DND-41 (cell line): Measurements from ENCODE around the gene FRAT1.
A peak's percentile ranks its signal among the peaks of the same experiment; 100 is the strongest.

Source experiments
- ATAC-seq: fragments of 200-7000 bp; cut with Tn5 transposase; 3 replicates; pipeline ENCODE4 v1.9.1; 2021; ENCODE audit warnings: low read depth; ENCODE audit not compliant: insufficient read depth
- DNase-seq: peaks from one replicate; pipeline ENCODE4 v3.0.0-alpha.2; 2020
- H2AFZ ChIP-seq: 2 replicates; pipeline ENCODE4 v1.6.0; 2012; ENCODE audit warnings: low read depth, low read length
- H3K27ac ChIP-seq: 2 replicates; pipeline ENCODE4 v1.5.1; 2012; ENCODE audit warnings: low read length, inconsistent platforms
- H3K27me3 ChIP-seq: fragments of 200-600 bp; sonication (generic); 2 replicates; pipeline ENCODE4 v1.6.0; 2012; ENCODE audit warnings: low read length, mild to moderate bottlenecking, inconsistent platforms; ENCODE audit not compliant: insufficient read depth, poor library complexity
- H3K36me3 ChIP-seq: 2 replicates; pipeline ENCODE4 v1.5.1; 2012; ENCODE audit warnings: low read length, inconsistent platforms; ENCODE audit not compliant: insufficient read depth
- H3K4me1 ChIP-seq: 2 replicates; pipeline ENCODE4 v1.5.1; 2012; ENCODE audit warnings: mild to moderate bottlenecking, low read length; ENCODE audit not compliant: insufficient read depth
- H3K4me2 ChIP-seq: 2 replicates; pipeline ENCODE4 v1.6.0; 2012; ENCODE audit warnings: mild to moderate bottlenecking, moderate library complexity, low read length, inconsistent platforms; ENCODE audit not compliant: insufficient read depth
- H3K4me3 ChIP-seq, 2 experiments: fragments of 200-600 bp in 1 of 2; shearing (Covaris generic) in 1 of 2; 2 replicates each; pipeline ENCODE4 v1.5.1; 2012 to 2016; ENCODE audit warnings: inconsistent platforms in 2 of 2, low read length in 2 of 2, mild to moderate bottlenecking in 2 of 2, low read depth in 1 of 2, moderate library complexity in 1 of 2
- H3K79me2 ChIP-seq: 2 replicates; pipeline ENCODE4 v1.6.0; 2012; ENCODE audit warnings: low read length, inconsistent platforms; ENCODE audit not compliant: insufficient read depth
- H3K9ac ChIP-seq: 2 replicates; pipeline ENCODE4 v1.6.0; 2012; ENCODE audit warnings: low read depth, mild to moderate bottlenecking, inconsistent platforms, low read length, moderate library complexity
- H3K9me3 ChIP-seq: 2 replicates; pipeline ENCODE4 v1.5.1; 2012; ENCODE audit warnings: low read length, moderate library complexity, mild to moderate bottlenecking, inconsistent platforms; ENCODE audit not compliant: insufficient read depth, severe bottlenecking
- H4K20me1 ChIP-seq: 2 replicates; pipeline ENCODE4 v1.6.0; 2012; ENCODE audit warnings: low read length; ENCODE audit not compliant: insufficient read depth
- EZH2 ChIP-seq: IDR thresholded peaks from 3 replicates; pipeline ENCODE4 v1.6.1; 2012; ENCODE audit warnings: borderline replicate concordance, low read depth, mild to moderate bottlenecking, moderate library complexity, low read length, inconsistent platforms; ENCODE audit not compliant: severe bottlenecking
- TF ChIP-seq, protein P1 (sequence below): IDR thresholded peaks from 2 replicates; pipeline ENCODE4 v1.5.1; 2012; ENCODE audit warnings: borderline replicate concordance, low read length, moderate library complexity, mild to moderate bottlenecking; ENCODE audit not compliant: poor library complexity, severe bottlenecking; ENCODE audit errors: extremely low read depth

Gene FRAT1

DNA sequence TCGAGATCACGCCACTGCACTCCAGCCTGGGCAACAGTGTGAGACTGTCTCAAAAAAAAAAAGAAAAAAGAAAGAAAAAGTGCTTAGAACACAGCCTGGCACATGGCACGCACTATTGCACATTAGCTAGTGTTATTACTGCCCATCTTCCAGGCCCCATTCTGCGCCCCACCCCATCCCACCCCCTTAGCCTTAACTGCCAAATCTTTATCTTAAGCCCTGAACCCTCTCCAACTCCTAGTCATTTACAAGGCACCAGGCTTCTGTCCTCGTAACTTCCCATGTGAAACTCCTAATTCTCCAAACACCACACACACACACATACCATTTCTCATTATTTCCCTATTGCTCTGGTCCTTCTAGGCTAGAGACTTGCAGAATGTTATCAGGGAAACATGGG, 10.7 kb downstream of the FRAT1 start:
- TF ChIP-seq, protein P1, sequence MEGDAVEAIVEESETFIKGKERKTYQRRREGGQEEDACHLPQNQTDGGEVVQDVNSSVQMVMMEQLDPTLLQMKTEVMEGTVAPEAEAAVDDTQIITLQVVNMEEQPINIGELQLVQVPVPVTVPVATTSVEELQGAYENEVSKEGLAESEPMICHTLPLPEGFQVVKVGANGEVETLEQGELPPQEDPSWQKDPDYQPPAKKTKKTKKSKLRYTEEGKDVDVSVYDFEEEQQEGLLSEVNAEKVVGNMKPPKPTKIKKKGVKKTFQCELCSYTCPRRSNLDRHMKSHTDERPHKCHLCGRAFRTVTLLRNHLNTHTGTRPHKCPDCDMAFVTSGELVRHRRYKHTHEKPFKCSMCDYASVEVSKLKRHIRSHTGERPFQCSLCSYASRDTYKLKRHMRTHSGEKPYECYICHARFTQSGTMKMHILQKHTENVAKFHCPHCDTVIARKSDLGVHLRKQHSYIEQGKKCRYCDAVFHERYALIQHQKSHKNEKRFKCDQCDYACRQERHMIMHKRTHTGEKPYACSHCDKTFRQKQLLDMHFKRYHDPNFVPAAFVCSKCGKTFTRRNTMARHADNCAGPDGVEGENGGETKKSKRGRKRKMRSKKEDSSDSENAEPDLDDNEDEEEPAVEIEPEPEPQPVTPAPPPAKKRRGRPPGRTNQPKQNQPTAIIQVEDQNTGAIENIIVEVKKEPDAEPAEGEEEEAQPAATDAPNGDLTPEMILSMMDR = no peak
- TF ChIP-seq EZH2 = no peak
- H3K4me3 ChIP-seq = no peak overlapping the region
- H3K79me2 ChIP-seq = peaks cover 30% of the 10 kb centered on the region
- H3K27me3 ChIP-seq = no peaks in the 10 kb centered on the region
- H3K9me3 ChIP-seq = no peaks in the 10 kb centered on the region
- no peak overlapping the region for H3K27ac ChIP-seq
- ATAC-seq (no peak), DNase-seq (no peak)
- H3K4me1 ChIP-seq = peaks cover 28% of the 10 kb centered on the region
- no peak overlapping the region for H2AFZ ChIP-seq
- H4K20me1 ChIP-seq = peaks cover 35% of the 10 kb centered on the region
- H3K36me3 ChIP-seq = peaks cover 11% of the 10 kb centered on the region
- no peak overlapping the region for H3K4me2 ChIP-seq
- no peak overlapping the region for H3K9ac ChIP-seq

DNA sequence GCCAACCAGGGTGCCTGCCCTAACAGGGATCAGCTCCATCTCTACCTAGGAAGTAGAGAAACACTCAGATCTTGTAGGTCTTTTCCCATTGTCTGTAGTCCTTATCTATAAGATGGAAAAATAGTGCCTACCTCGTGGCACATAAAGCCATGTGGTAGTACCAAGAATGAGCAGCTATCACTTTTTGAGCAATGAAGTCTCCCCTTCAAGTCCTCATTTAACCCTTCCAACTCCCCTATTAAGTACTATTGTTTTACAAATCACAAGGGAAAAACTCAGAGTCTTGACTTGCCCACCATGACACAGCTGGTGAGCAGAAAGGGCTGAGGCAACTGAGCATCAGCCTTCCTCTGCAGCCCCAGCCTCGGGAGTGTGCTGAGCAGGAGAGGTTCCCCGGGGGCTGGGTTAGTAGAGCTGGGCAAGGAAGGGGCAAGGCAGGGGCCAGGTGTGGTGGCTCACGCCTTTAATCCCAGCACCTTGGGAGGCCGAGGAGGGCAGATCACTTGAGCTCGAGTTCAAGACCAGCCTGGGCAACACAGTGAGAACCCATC, 12.2 kb downstream of the FRAT1 start:
- H3K79me2 ChIP-seq = peaks cover 30% of the 10 kb centered on the region
- no peak overlapping the region for H3K27ac ChIP-seq
- H3K9ac ChIP-seq = no peak overlapping the region
- H2AFZ ChIP-seq = no peak overlapping the region
- H3K9me3 ChIP-seq = no peaks in the 10 kb centered on the region
- DNase-seq (no peak), ATAC-seq (no peak)
- peaks cover 11% of the 10 kb centered on the region for H3K36me3 ChIP-seq
- no peak for TF ChIP-seq EZH2
- TF ChIP-seq, protein P1 = no peak
- peaks cover 35% of the 10 kb centered on the region for H4K20me1 ChIP-seq
- H3K4me3 ChIP-seq = no peak overlapping the region
- peaks cover 35% of the 10 kb centered on the region for H3K4me1 ChIP-seq
- H3K4me2 ChIP-seq = no peak overlapping the region
- no peaks in the 10 kb centered on the region for H3K27me3 ChIP-seq

DNA sequence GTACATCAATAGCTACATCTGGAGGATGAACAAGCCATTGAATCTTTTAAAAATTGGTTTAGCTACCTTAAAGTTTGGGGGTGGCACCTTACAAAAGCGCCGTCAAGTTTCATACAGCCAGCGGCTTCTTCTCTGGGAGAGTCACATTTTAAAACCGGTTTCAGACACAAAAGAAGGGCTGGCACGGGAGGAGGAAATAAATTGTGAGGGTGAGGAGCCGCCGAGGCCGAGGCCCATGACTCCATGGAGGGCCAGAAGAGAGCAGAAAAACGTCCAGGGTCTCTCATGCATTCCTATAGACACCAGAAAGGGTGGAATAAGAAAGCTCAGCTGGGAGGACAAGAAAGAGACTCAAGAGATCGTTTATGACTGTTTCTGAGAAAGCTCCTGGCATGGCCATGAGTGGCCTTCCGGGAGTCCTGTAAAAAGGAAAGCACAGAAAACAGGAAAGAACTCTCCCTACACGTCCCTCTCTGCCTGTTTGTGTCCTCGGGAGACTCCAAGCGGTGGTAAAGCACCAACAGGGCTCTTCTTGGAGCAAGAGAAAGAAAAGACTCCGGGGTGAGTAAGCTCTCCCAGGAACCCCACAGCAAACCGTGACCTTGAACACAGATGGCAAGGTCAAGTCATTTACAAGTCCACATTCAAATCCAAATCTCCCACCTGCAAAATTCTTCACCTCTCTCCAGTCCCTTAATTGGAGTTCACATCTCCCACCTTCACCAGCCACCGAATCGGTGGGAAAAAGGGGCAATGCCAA, 13.7 kb downstream of the FRAT1 start:
- DNase-seq (no peak), ATAC-seq (no peak)
- no peak for TF ChIP-seq EZH2
- TF ChIP-seq, protein P1 = no peak
- Histone ChIP-seq H3K9me3 (no peaks in the 10 kb centered on the region), H3K4me3 (peak overlapping the region; percentile 61 to 68; a peak in 3 of 4 replicates), H3K9ac (peak overlapping the region; percentile 75), H3K27me3 (peaks cover 10% of the 10 kb centered on the region), H4K20me1 (peaks cover 35% of the 10 kb centered on the region), H3K36me3 (peaks cover 11% of the 10 kb centered on the region), H3K27ac (no peak overlapping the region), H3K4me2 (peak overlapping the region; percentile 98), H3K79me2 (peaks cover 30% of the 10 kb centered on the region), H3K4me1 (peaks cover 35% of the 10 kb centered on the region), H2AFZ (no peak overlapping the region)
